ENCODE results near the gene GYPE.
"Not testable (repeated sequence)": the region's sequence is repeated elsewhere in the genome, so short reads cannot be mapped to it uniquely, and the experiment has no call there.

The GYPE gene

GRCh38 chr4:143907811-143908210 is 2.5 kb upstream of the GYPE start:
- not testable (repeated sequence) for H3K27me3 ChIP-seq (ENCODE audit: control insufficient read depth, insufficient read depth, low read length)

GRCh38 chr4:143904431-143904830 is 928 bp downstream of the GYPE start:
- H3K4me3 ChIP-seq (ENCODE audit: low read length); H3K4me1 ChIP-seq (ENCODE audit: control insufficient read depth, insufficient read depth, low read length); H3K27me3 ChIP-seq (ENCODE audit: control insufficient read depth, insufficient read depth, low read length); H3K36me3 ChIP-seq (ENCODE audit: control insufficient read depth, insufficient read depth, low read length); H3K9ac ChIP-seq (ENCODE audit: low read length); H3K27ac ChIP-seq (ENCODE audit: low read depth, low read length): not testable (repeated sequence)

More at GRCh38 chr4:143907811-143908210, 2.5 kb upstream of the GYPE start:
- H3K36me3 ChIP-seq (ENCODE audit: control insufficient read depth, insufficient read depth, low read length); H3K9ac ChIP-seq (ENCODE audit: low read length); H3K4me3 ChIP-seq (ENCODE audit: low read length); H3K27ac ChIP-seq (ENCODE audit: low read depth, low read length); H3K4me1 ChIP-seq (ENCODE audit: control insufficient read depth, insufficient read depth, low read length): not testable (repeated sequence)

- not testable (repeated sequence) for H3K4me3 ChIP-seq (ENCODE audit: low read length); H3K27ac ChIP-seq (ENCODE audit: low read depth, low read length); H3K36me3 ChIP-seq (ENCODE audit: control insufficient read depth, insufficient read depth, low read length); H3K27me3 ChIP-seq (ENCODE audit: control insufficient read depth, insufficient read depth, low read length); H3K9ac ChIP-seq (ENCODE audit: low read length); H3K4me1 ChIP-seq (ENCODE audit: control insufficient read depth, insufficient read depth, low read length)
These were observed 15.0 kb downstream of the GYPE start for GRCh38 chr4:143890323-143890722.

GRCh38 chr4:143888189-143888588 is 17.2 kb downstream of the GYPE start:
- H3K4me3 ChIP-seq (ENCODE audit: low read length); H3K27me3 ChIP-seq (ENCODE audit: control insufficient read depth, insufficient read depth, low read length); H3K27ac ChIP-seq (ENCODE audit: low read depth, low read length); H3K9ac ChIP-seq (ENCODE audit: low read length); H3K36me3 ChIP-seq (ENCODE audit: control insufficient read depth, insufficient read depth, low read length); H3K4me1 ChIP-seq (ENCODE audit: control insufficient read depth, insufficient read depth, low read length): not testable (repeated sequence)

GRCh38 chr4:143884965-143885364 is 20.4 kb downstream of the GYPE start:
- H3K4me1 ChIP-seq (ENCODE audit: control insufficient read depth, insufficient read depth, low read length); H3K27me3 ChIP-seq (ENCODE audit: control insufficient read depth, insufficient read depth, low read length); H3K9ac ChIP-seq (ENCODE audit: low read length); H3K27ac ChIP-seq (ENCODE audit: low read depth, low read length); H3K4me3 ChIP-seq (ENCODE audit: low read length); H3K36me3 ChIP-seq (ENCODE audit: control insufficient read depth, insufficient read depth, low read length): not testable (repeated sequence)

- no peaks in the 10 kb centered on the region for H3K36me3 ChIP-seq (ENCODE audit: control insufficient read depth, insufficient read depth, low read length)
- H3K9ac ChIP-seq (ENCODE audit: low read length) = no peak overlapping the region
- no peak overlapping the region for H3K27ac ChIP-seq (ENCODE audit: low read depth, low read length)
- no peaks in the 10 kb centered on the region for H3K27me3 ChIP-seq (ENCODE audit: control insufficient read depth, insufficient read depth, low read length)
- H3K4me1 ChIP-seq (ENCODE audit: control insufficient read depth, insufficient read depth, low read length) = no peaks in the 10 kb centered on the region
- no peak overlapping the region for H3K4me3 ChIP-seq (ENCODE audit: low read length)
These were observed 21.8 kb downstream of the GYPE start for GRCh38 chr4:143883529-143883928.

GRCh38 chr4:143882892-143883291 is 22.5 kb downstream of the GYPE start:
- H3K9ac ChIP-seq (ENCODE audit: low read length) = no peak overlapping the region
- no peaks in the 10 kb centered on the region for H3K27me3 ChIP-seq (ENCODE audit: control insufficient read depth, insufficient read depth, low read length)
- no peak overlapping the region for H3K27ac ChIP-seq (ENCODE audit: low read depth, low read length)
- H3K4me1 ChIP-seq (ENCODE audit: control insufficient read depth, insufficient read depth, low read length) = no peaks in the 10 kb centered on the region
- no peaks in the 10 kb centered on the region for H3K36me3 ChIP-seq (ENCODE audit: control insufficient read depth, insufficient read depth, low read length)
- no peak overlapping the region for H3K4me3 ChIP-seq (ENCODE audit: low read length)

GRCh38 chr4:143879561-143879960 is 25.8 kb downstream of the GYPE start:
- not testable (repeated sequence) for H3K36me3 ChIP-seq (ENCODE audit: control insufficient read depth, insufficient read depth, low read length); H3K27ac ChIP-seq (ENCODE audit: low read depth, low read length); H3K4me3 ChIP-seq (ENCODE audit: low read length); H3K27me3 ChIP-seq (ENCODE audit: control insufficient read depth, insufficient read depth, low read length); H3K9ac ChIP-seq (ENCODE audit: low read length); H3K4me1 ChIP-seq (ENCODE audit: control insufficient read depth, insufficient read depth, low read length)

- not testable (repeated sequence) for H3K4me3 ChIP-seq (ENCODE audit: low read length); H3K36me3 ChIP-seq (ENCODE audit: control insufficient read depth, insufficient read depth, low read length); H3K4me1 ChIP-seq (ENCODE audit: control insufficient read depth, insufficient read depth, low read length); H3K9ac ChIP-seq (ENCODE audit: low read length); H3K27ac ChIP-seq (ENCODE audit: low read depth, low read length); H3K27me3 ChIP-seq (ENCODE audit: control insufficient read depth, insufficient read depth, low read length)
These were observed 30.0 kb downstream of the GYPE start for GRCh38 chr4:143875357-143875756.

- H3K27me3 ChIP-seq (ENCODE audit: control insufficient read depth, insufficient read depth, low read length); H3K27ac ChIP-seq (ENCODE audit: low read depth, low read length); H3K4me3 ChIP-seq (ENCODE audit: low read length); H3K4me1 ChIP-seq (ENCODE audit: control insufficient read depth, insufficient read depth, low read length); H3K9ac ChIP-seq (ENCODE audit: low read length); H3K36me3 ChIP-seq (ENCODE audit: control insufficient read depth, insufficient read depth, low read length): not testable (repeated sequence)
These were observed 34.7 kb downstream of the GYPE start for GRCh38 chr4:143870523-143871268.

- not testable (repeated sequence) for H3K27ac ChIP-seq (ENCODE audit: low read depth, low read length); H3K27me3 ChIP-seq (ENCODE audit: control insufficient read depth, insufficient read depth, low read length); H3K36me3 ChIP-seq (ENCODE audit: control insufficient read depth, insufficient read depth, low read length); H3K4me3 ChIP-seq (ENCODE audit: low read length); H3K4me1 ChIP-seq (ENCODE audit: control insufficient read depth, insufficient read depth, low read length); H3K9ac ChIP-seq (ENCODE audit: low read length)
These were observed 35.4 kb downstream of the GYPE start for GRCh38 chr4:143869925-143870324.

GRCh38 chr4:143862716-143863115 is 42.6 kb downstream of the GYPE start:
- not testable (repeated sequence) for H3K27ac ChIP-seq (ENCODE audit: low read depth, low read length); H3K4me1 ChIP-seq (ENCODE audit: control insufficient read depth, insufficient read depth, low read length)

GRCh38 chr4:143858456-143858855 is 46.9 kb downstream of the GYPE start:
- no peaks in the 10 kb centered on the region for H3K36me3 ChIP-seq (ENCODE audit: control insufficient read depth, insufficient read depth, low read length)
- H3K4me3 ChIP-seq (ENCODE audit: low read length) = no peak overlapping the region
- H3K27ac ChIP-seq (ENCODE audit: low read depth, low read length) = no peak overlapping the region
- H3K27me3 ChIP-seq (ENCODE audit: control insufficient read depth, insufficient read depth, low read length) = no peaks in the 10 kb centered on the region
- no peak overlapping the region for H3K9ac ChIP-seq (ENCODE audit: low read length)
- no peaks in the 10 kb centered on the region for H3K4me1 ChIP-seq (ENCODE audit: control insufficient read depth, insufficient read depth, low read length)

More at GRCh38 chr4:143862716-143863115, 42.6 kb downstream of the GYPE start:
- not testable (repeated sequence) for H3K4me3 ChIP-seq (ENCODE audit: low read length); H3K9ac ChIP-seq (ENCODE audit: low read length); H3K36me3 ChIP-seq (ENCODE audit: control insufficient read depth, insufficient read depth, low read length); H3K27me3 ChIP-seq (ENCODE audit: control insufficient read depth, insufficient read depth, low read length)

Measured in rectal smooth muscle tissue (tissue), 1 donor.